ENCODE measurements around the gene ACACA.

DNA sequence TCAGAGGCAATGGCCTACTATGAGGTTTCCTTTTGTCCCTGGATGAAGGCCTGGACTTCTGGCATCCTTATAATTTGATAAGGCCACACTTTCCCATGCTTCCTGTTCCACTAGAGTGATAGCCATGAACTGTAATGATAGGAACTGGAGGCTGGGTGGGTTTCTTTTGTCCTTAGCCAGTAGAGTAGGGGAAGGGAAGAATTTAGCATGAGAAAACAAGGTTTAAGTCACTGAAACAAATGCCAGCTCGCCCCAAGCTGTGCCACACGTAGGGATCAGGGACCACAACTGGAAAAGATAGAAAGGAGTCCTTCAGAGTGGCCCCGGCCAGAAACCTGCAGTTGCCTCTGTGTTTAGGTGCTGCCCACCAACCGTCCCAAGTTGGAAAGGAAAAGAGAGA lies 111.7 kb downstream of the ACACA start:
- TF ChIP-seq, protein P1, sequence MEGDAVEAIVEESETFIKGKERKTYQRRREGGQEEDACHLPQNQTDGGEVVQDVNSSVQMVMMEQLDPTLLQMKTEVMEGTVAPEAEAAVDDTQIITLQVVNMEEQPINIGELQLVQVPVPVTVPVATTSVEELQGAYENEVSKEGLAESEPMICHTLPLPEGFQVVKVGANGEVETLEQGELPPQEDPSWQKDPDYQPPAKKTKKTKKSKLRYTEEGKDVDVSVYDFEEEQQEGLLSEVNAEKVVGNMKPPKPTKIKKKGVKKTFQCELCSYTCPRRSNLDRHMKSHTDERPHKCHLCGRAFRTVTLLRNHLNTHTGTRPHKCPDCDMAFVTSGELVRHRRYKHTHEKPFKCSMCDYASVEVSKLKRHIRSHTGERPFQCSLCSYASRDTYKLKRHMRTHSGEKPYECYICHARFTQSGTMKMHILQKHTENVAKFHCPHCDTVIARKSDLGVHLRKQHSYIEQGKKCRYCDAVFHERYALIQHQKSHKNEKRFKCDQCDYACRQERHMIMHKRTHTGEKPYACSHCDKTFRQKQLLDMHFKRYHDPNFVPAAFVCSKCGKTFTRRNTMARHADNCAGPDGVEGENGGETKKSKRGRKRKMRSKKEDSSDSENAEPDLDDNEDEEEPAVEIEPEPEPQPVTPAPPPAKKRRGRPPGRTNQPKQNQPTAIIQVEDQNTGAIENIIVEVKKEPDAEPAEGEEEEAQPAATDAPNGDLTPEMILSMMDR (IDR thresholded peaks at IDR 0.05) = no peak
- TF ChIP-seq POLR2A (IDR thresholded peaks at IDR 0.05) = no peak

Measured in uterus (tissue), 2 donors.